Mononuclear cell (primary cell): ENCODE results near the gene RFFL. TPM values are rescaled to one million over a fixed set of nuclear protein-coding genes. Genes with fewer than 3 reads are reported as not detected.
A peak's percentile ranks its signal among the peaks of the same experiment; 100 is the strongest.

Experiments used
- H3K27me3 ChIP-seq: 2 replicates; pipeline ENCODE4 v1.6.0; 2011; ENCODE audit warnings: low read length, control low read depth; ENCODE audit not compliant: insufficient read depth
- H3K4me1 ChIP-seq: 2 replicates; pipeline ENCODE4 v1.5.1; 2011; ENCODE audit warnings: mild to moderate bottlenecking, low read length, control low read depth; ENCODE audit not compliant: insufficient read depth
- H3K4me3 ChIP-seq: 2 replicates; pipeline ENCODE4 v1.5.1; 2011; ENCODE audit warnings: mild to moderate bottlenecking, low read length, moderate library complexity
- H3K9me3 ChIP-seq: 2 replicates; pipeline ENCODE4 v1.5.1; 2011; ENCODE audit warnings: low read depth, mild to moderate bottlenecking, control low read depth, low read length
- total RNA-seq: library from RNA; depleted of rRNA; stranded (reverse); fragments of >200 nt; gene quantifications from one replicate; pipeline ENCODE4 v1.2.3, GENCODE V29; 2012

Gene RFFL
- total RNA-seq, 1 donor = 45.0 TPM

DNA sequence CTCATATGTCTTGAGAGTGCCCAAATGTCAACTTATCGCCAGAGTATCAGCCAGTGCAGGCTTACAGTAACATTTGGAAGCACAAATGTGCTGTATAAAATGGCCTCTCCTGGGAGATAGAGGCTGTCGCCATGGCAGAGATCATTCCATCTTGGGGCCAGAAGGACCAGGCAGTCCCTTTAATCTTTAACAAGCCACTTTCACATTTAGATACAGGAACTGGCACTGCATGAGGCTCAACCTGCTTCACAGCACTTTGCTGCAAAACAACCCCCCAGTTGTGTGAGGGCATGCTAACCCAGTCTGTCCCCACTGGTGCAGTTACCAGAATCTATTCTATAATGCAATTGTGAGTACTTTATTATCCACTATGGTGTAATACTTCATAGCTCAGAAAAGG lies 4.7 kb upstream of the RFFL start:
- Histone ChIP-seq H3K4me1 (peaks cover 50% of the 10 kb centered on the region), H3K27me3 (no peaks in the 10 kb centered on the region), H3K9me3 (no peaks in the 10 kb centered on the region), H3K4me3 (no peak overlapping the region)

DNA sequence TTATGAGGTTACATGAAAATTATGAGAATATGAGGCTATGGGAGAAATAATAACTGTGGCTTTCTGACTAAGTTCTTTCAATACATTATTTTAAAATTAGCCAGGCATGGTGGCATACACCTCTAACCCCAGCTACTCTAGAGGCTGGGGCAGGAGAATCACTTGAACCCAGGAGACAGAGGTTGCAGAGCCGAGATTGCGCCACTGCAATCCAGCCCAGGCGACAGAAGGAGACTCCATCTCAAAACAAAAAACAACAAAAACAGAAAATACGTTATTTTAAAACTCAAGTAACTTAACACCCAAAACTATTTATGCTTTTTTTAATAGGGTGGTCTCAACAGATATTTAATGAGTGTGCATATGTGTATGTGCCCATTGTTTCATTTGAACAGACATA lies 2.4 kb upstream of the RFFL start:
- no peaks in the 10 kb centered on the region for H3K27me3 ChIP-seq
- no peaks in the 10 kb centered on the region for H3K9me3 ChIP-seq
- no peak overlapping the region for H3K4me3 ChIP-seq
- peaks cover 47% of the 10 kb centered on the region for H3K4me1 ChIP-seq

DNA sequence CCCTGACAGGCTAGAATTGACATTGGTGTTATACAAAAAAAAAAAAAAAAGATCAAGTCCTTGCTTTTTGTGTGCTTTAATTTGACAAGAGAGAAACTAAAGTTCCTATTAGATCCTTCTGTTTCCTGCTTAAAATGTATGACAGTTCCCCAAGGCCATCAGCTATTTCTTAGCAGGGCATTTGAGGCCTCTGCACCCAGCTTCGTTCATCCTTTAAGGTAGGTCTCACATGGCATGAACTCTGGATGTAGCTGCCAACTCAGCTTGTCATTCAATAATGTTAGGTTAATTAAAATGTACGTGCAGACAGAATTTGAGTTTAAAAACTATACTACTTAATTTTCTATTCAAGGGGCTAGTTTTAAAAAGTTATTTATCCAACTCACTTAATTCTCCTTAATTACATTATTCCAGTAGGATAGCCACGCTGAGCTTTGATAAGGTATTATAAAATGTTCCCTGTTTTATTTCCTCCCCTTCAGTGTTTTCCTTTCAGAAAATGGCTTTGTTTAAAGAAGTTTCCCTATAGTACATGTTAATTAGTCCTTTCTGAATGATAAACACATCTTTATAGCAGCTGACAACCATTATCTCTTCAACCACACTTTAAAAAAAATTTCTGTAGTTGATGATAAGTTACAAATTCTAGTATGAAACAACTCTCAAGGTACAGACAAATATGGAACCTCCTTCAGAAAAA lies 1.2 kb upstream of the RFFL start:
- no peaks in the 10 kb centered on the region for H3K9me3 ChIP-seq
- peaks cover 44% of the 10 kb centered on the region for H3K4me1 ChIP-seq
- no peak overlapping the region for H3K4me3 ChIP-seq
- H3K27me3 ChIP-seq = no peaks in the 10 kb centered on the region

DNA sequence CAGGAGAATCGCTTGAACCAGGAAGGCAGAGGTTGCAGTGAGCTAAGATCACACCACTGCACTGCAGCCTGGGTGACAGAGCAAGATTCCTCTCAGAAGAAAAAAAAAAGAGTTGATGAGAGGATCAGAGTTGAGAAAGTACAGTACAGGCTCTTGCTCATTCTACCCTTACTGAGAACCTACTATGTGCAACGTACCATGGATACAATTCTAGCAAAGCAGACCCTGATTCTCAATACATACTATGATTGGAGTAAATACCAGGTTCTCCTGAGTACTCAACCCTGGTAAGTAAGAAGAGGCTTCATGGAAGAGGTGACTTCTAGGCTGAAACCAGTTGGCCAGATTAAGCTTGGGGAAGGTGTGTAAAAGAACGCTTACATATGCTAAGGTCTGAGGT lies 1.2 kb downstream of the RFFL start:
- no peaks in the 10 kb centered on the region for H3K27me3 ChIP-seq
- H3K9me3 ChIP-seq = no peaks in the 10 kb centered on the region
- H3K4me1 ChIP-seq = peaks cover 30% of the 10 kb centered on the region
- no peak overlapping the region for H3K4me3 ChIP-seq

DNA sequence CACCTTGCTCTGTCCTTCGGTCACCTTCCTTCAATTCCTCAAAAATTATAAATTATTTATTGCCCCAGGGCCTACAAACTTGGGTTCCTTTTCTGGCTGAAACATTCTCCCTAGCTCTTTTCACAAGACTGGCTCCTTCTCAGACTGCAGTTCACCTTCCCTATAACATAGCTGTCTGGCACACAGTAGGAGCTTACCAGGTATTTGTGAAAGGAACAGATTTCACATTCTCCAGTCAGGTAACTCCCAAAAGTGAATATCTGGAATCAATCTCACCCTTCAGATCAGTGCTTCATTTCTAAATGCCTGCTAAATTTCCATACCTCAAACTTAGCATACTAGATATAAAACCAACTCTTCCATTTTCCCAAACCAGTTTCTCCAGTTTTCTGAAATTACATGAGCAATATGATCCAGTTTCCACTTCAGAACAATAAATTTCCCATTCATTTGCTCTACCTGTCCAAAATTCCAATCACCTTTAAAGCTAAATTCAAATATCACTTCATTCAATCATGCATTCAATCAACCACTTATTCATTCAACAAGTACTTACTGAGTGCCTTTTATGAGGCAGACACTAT lies 6.1 kb downstream of the RFFL start:
- Histone ChIP-seq H3K27me3 (no peaks in the 10 kb centered on the region), H3K4me1 (peaks cover 26% of the 10 kb centered on the region), H3K9me3 (no peaks in the 10 kb centered on the region), H3K4me3 (no peak overlapping the region)

DNA sequence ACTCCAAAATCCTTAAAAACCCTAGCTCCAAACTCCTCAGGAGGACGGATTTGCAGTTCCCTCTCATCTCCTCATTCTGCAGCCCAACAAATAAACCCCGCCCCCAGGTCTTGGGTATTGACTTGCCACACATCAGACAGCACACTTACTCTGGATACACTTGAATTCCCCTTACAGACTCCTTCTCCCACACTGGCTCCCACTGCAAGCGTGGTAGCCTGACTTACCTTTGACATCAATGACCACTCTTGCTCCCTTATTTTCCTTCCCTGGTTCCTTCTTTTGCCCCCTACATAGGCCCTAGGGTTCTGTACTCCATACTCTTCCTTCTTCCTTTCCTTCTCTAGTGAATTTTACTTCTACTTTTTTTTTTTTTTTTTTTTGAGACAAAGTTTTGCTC lies 7.5 kb downstream of the RFFL start:
- no peaks in the 10 kb centered on the region for H3K27me3 ChIP-seq
- H3K9me3 ChIP-seq = no peaks in the 10 kb centered on the region
- no peak overlapping the region for H3K4me3 ChIP-seq
- H3K4me1 ChIP-seq = peaks cover 33% of the 10 kb centered on the region

DNA sequence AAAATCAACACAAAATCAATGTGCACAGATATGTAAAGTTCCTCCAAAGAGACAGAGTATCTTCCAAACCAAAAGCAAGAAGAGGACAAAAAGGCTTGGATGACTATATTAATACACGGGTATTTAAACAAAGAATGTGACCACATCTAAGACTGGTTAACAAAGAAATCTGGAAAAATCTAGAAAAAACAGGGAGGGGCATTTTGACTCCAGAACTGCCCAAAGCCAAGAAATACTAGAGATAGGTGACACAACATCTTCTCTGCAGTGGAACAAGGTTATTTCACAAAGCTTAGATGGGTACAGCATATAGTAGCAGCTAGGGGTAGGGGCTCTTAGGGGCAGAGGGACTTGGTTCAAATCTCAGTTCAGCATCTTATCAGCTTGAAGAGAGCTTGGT lies 10.3 kb downstream of the RFFL start:
- H3K4me3 ChIP-seq = no peak overlapping the region
- peaks cover 59% of the 10 kb centered on the region for H3K4me1 ChIP-seq
- H3K27me3 ChIP-seq = no peaks in the 10 kb centered on the region
- H3K9me3 ChIP-seq = no peaks in the 10 kb centered on the region

DNA sequence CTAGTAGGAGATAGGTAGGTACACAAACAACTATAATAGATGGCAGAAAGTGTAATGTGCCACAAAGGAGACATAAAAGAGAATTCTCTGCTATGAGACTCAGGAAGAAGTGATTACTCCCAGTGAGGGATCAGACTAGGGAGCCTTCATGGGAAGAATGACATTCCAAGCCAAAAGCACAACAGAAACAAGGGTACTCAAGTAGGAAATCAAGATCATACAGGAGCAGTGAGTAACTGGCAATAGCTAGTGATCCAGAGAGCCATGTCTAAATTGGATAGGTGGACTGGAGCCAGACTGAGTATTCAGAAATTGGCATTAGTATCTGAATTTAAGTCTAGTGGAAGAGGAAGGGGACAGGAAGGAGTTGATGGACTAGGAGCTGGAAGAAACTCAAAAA lies 10.7 kb downstream of the RFFL start:
- Histone ChIP-seq H3K27me3 (no peaks in the 10 kb centered on the region), H3K9me3 (no peaks in the 10 kb centered on the region), H3K4me3 (no peak overlapping the region), H3K4me1 (peaks cover 59% of the 10 kb centered on the region)

DNA sequence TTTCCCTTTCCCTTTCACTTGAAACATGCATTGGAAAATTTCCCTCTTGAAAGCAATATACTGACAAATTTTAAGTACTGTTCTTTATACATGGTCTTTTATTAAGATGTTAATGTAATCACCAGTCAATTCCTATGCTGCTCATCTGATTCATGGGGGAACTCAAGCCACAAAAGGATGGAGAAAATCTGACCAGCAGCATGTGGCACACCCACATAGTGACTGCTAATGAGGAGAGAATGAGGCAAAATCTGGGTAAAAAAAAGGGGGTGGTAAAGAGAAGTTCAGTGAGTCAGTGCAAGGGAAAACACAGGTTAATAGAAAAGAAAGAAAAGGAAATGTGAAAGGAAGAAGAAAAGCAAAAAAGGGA lies 11.3 kb downstream of the RFFL start:
- Histone ChIP-seq H3K4me1 (peaks cover 63% of the 10 kb centered on the region), H3K4me3 (no peak overlapping the region), H3K9me3 (no peaks in the 10 kb centered on the region), H3K27me3 (no peaks in the 10 kb centered on the region)

DNA sequence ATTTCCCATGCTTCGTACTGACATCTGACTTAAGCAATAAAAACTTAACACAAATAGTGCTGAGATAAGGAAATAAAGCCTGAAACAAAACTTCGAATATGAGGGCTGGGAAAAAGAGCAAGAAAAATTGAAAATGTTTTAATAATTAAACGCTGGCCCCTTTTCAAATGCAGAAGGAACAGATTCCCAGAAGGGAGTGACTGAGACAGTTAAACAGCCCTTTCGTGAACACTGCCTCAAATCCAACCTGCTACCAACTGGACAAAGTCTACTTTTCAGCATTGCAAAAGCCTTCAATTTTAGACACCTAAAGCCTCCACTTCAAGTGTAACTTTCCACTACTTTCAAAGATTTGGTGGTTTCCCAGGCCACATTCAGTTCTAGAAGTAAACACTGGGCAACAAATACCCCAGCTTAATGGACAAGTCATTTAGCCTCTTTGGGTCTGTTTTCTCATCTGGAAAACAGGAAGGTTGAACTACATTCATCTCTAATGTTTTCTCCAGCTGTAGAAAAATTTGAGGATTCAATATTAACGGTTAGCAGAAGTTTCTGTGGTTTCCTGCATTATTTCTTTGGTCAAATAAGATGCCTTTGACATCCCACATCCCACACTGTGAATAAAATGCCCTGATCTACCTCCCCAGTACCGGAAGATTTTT lies 11.8 kb downstream of the RFFL start:
- Histone ChIP-seq H3K27me3 (no peaks in the 10 kb centered on the region), H3K4me3 (no peak overlapping the region), H3K9me3 (no peaks in the 10 kb centered on the region), H3K4me1 (peaks cover 65% of the 10 kb centered on the region)

DNA sequence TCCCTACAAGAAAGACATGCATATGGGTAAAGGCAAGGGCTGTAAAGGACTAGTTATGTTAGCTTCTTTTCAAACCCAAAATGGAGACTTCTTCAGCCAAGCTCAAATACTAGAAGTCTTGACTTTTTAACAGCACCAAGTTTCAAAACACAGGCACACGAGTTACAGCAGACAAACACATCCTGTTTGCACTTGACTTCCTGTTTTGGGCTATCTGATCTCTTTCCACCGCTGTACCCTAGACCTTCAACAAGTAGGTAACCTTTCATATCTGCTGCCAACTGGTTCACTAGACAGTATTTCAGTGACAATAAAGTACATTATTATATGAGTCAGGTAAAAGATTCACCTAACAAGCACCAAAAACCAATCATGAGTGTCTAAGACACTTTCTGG lies 12.3 kb downstream of the RFFL start:
- Histone ChIP-seq H3K4me1 (peaks cover 68% of the 10 kb centered on the region), H3K4me3 (no peak overlapping the region), H3K27me3 (no peaks in the 10 kb centered on the region), H3K9me3 (no peaks in the 10 kb centered on the region)

DNA sequence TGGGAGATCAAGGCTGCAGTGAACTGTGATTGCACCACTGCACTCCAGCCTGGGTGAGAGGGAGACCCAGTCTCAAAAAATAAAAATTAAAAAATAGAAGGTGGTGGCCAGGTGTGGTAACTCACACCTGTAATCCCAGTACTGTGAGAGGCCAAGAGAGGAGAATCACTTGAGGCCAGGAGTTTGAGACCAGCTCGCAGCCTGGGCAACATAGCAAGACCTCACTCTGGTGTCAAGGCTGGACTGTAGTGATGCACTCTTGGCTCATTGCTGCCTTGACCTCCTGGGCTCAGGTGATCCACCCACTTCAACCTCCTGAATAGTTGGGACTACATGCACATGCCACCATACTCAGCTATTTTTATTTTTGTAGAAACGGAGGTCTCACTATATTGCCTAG lies 13.3 kb downstream of the RFFL start:
- Histone ChIP-seq H3K4me3 (no peak overlapping the region), H3K9me3 (no peaks in the 10 kb centered on the region), H3K27me3 (no peaks in the 10 kb centered on the region), H3K4me1 (peaks cover 78% of the 10 kb centered on the region)

DNA sequence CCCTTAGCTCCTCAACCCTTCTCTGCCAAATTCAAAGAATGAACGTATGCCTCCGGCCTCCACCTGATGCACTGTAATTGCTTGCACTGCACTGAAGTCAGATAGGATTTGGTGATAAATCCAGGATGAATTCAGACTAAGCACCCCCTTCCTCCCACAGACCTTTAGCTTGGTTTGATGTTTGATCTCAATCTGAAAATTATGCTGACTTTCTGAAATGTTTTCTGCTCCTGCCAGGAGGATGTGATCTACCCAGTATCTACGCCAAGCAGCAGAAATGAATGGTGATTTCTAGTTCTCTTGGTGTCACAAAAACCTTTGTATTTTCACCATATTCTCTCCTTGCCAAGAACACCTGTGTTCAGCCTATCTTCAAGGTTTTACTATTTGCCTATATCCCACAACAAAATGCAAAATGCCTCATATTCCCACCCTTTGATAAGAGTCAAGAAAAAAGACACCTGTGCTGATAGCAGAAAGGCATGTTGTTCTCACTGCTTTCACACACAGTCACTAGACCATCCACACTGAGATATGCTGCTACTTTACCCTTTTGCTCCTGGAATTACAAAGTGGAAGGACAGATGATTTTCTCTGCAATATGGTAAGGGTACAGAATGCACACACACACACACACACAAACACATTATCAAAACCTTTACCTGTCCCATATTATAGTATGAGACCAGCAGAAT lies 14.7 kb downstream of the RFFL start:
- H3K4me1 ChIP-seq = peaks cover 89% of the 10 kb centered on the region
- no peaks in the 10 kb centered on the region for H3K9me3 ChIP-seq
- H3K27me3 ChIP-seq = no peaks in the 10 kb centered on the region
- H3K4me3 ChIP-seq = no peak overlapping the region

DNA sequence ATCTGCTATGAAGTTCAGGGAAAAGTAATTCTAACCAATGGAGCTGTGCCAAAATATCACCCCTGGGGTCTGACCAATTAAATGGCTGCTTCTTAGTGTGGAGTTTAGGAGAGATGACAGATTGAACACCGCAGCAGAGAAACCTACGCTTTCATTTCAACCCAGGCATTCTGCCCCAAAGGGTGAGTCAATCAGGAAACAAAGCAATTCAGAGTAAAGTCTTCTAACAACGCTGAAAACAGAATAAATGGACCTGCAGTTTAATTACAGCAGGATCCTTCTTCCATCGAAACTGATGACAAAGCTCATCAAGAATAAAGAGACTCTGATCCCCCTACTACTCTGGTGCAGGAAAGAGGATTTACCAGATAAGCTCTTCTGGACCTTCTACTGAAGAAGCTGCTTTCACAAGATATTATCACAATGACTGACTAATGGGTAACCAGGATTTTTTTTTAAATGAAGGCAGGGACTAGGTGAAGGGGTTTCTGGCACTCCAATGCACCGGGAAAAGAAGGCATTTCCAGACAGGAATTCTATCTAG lies 16.7 kb downstream of the RFFL start:
- peak overlapping the region; percentile 5 for H3K4me3 ChIP-seq

DNA sequence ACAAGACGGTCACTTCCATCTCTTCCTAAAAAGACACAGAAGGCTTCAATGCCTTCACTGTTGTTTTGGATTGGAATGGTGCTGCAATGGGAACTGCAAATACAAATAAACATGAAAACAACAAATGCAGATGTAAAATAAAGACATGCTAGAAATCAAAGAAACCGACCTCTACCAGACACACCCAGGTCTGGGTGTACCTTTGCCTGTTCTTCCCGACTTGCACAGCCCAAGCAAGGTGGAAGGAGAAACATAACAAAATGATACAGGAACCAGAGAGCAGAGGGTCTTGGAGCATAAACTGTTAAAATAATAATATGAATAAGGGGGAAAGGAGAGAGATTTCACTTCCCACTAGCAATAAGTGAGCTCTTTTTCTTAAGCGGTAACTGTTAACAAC lies 17.3 kb downstream of the RFFL start:
- Histone ChIP-seq H3K9me3 (no peaks in the 10 kb centered on the region), H3K4me3 (peak overlapping the region; percentile 2), H3K4me1 (peaks cover 64% of the 10 kb centered on the region), H3K27me3 (no peaks in the 10 kb centered on the region)

More for the DNA sequence above, 16.7 kb downstream of the RFFL start:
- H3K27me3 ChIP-seq = no peaks in the 10 kb centered on the region
- H3K9me3 ChIP-seq = no peaks in the 10 kb centered on the region
- peaks cover 69% of the 10 kb centered on the region for H3K4me1 ChIP-seq
